ENCODE measurements around the gene NKX2-4. TPM values are rescaled to one million over a fixed set of nuclear protein-coding genes. Genes with fewer than 3 reads are reported as not detected.

NKX2-4 gene
- total RNA-seq, 2 experiments from 2014 or later: not detected

DNA sequence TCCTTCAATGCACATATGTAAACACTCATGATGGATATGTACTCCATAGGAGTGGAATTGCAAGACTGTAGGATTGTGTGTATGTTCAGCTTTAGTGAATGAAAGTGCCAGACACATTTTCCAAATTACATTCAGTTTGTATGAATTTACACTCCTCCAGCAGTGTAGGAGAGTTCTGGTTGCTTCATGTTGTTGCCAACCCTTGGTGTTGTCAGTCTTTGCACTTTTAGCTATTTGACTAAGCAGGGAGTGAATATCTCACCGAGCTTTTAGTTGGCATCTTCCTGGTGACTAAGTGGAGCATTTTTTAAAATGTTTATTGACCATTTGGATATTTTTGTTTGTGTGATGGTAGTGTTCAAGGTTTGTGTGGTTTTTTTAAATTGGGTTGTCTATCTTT, 23.9 kb downstream of the NKX2-4 start:
- no peaks in the 10 kb centered on the region for H3K4me1 ChIP-seq (ENCODE audit: insufficient read depth, low read length)
- H3K4me3 Mint-ChIP-seq: no peak overlapping the region
- peaks cover 87% of the 10 kb centered on the region for H3K36me3 Mint-ChIP-seq (ENCODE audit: low read depth)
- ATAC-seq (ENCODE audit: poor library complexity): no peak
- H3K9me3 Mint-ChIP-seq: no peaks in the 10 kb centered on the region
- no peaks in the 10 kb centered on the region for H3K27me3 ChIP-seq (ENCODE audit: control insufficient read depth in 1 of 2, insufficient read depth in 2 of 2, low read length in 2 of 2)
- H3K27ac Mint-ChIP-seq: no peak overlapping the region
- POLR2A ChIA-PET: no interaction called here
- CTCF ChIA-PET: no interaction called here
- DNase-seq: no peak
- TF ChIP-seq, protein P1, sequence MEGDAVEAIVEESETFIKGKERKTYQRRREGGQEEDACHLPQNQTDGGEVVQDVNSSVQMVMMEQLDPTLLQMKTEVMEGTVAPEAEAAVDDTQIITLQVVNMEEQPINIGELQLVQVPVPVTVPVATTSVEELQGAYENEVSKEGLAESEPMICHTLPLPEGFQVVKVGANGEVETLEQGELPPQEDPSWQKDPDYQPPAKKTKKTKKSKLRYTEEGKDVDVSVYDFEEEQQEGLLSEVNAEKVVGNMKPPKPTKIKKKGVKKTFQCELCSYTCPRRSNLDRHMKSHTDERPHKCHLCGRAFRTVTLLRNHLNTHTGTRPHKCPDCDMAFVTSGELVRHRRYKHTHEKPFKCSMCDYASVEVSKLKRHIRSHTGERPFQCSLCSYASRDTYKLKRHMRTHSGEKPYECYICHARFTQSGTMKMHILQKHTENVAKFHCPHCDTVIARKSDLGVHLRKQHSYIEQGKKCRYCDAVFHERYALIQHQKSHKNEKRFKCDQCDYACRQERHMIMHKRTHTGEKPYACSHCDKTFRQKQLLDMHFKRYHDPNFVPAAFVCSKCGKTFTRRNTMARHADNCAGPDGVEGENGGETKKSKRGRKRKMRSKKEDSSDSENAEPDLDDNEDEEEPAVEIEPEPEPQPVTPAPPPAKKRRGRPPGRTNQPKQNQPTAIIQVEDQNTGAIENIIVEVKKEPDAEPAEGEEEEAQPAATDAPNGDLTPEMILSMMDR (IDR thresholded peaks at IDR 0.05): no peak
- H3K27me3 Mint-ChIP-seq: no peaks in the 10 kb centered on the region
- no peak overlapping the region for H3K4me3 ChIP-seq (ENCODE audit: low read length)
- H3K27ac ChIP-seq (ENCODE audit: low read depth in 1 of 2, low read length in 2 of 2): no peak overlapping the region
- H3K36me3 ChIP-seq (ENCODE audit: insufficient read depth, low read length): peaks cover 40% of the 10 kb centered on the region
- peaks cover 4% of the 10 kb centered on the region for H3K4me1 Mint-ChIP-seq (ENCODE audit: low read depth)
- no peaks in the 10 kb centered on the region for H3K9me3 ChIP-seq (ENCODE audit: control insufficient read depth in 1 of 2, insufficient read depth in 1 of 2, low read length in 2 of 2)
- intact Hi-C loops (cut with DNase I, micrococcal nuclease): no loop called here

DNA sequence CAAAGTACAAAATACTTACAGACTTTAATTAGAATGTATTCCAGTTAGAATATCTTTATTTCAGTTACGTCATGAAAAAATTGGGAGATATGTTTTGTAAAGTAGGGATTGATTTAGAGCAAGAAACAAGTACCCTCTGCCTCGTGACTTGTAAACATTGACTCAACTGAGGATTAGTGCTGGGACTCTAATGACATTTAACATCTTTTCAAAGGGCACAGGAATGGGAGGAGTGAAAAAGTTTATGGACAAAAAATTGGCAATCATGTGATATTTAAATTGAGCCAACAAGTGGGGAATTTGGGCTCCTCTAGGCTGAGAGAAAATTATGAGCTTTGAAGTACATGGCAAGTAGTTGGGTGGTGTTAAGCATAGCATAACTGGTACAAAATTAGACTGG, 25.3 kb downstream of the NKX2-4 start:
- ChIA-PET POLR2A (no interaction called here), CTCF (no interaction called here)
- H3K4me3 Mint-ChIP-seq: no peak overlapping the region
- TF ChIP-seq, protein P1 (IDR thresholded peaks at IDR 0.05): no peak
- no peaks in the 10 kb centered on the region for H3K9me3 Mint-ChIP-seq
- no peak overlapping the region for H3K27ac Mint-ChIP-seq
- no peaks in the 10 kb centered on the region for H3K9me3 ChIP-seq (ENCODE audit: control insufficient read depth in 1 of 2, insufficient read depth in 1 of 2, low read length in 2 of 2)
- H3K4me1 ChIP-seq (ENCODE audit: insufficient read depth, low read length): no peaks in the 10 kb centered on the region
- peaks cover 45% of the 10 kb centered on the region for H3K36me3 ChIP-seq (ENCODE audit: insufficient read depth, low read length)
- no peaks in the 10 kb centered on the region for H3K27me3 Mint-ChIP-seq
- ATAC-seq (ENCODE audit: poor library complexity): no peak
- DNase-seq: no peak
- no peak overlapping the region for H3K27ac ChIP-seq (ENCODE audit: low read depth in 1 of 2, low read length in 2 of 2)
- peaks cover 86% of the 10 kb centered on the region for H3K36me3 Mint-ChIP-seq (ENCODE audit: low read depth)
- intact Hi-C loops (cut with DNase I, micrococcal nuclease): no loop called here
- no peaks in the 10 kb centered on the region for H3K27me3 ChIP-seq (ENCODE audit: control insufficient read depth in 1 of 2, insufficient read depth in 2 of 2, low read length in 2 of 2)
- H3K4me3 ChIP-seq (ENCODE audit: low read length): no peak overlapping the region
- H3K4me1 Mint-ChIP-seq (ENCODE audit: low read depth): peaks cover 4% of the 10 kb centered on the region

DNA sequence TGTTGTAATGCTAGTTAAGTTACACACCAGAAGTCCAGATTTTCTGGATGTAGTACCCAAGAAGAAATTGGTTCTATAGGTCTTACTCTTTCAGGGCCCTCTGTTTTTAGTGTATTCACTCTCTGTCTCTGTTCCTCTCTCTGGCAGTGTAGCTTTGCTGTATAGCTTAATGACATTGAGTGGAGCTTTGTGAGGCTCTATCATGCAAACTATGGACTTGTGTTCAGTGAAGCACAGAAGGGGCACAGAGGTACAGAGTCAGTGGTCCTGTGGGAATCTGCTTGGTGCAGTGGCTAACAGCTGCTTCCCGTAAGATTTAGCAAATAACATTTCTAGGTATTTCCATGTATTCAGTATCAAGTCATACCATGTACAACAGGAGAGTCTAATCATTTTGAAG, 26.1 kb downstream of the NKX2-4 start:
- H3K4me3 Mint-ChIP-seq: no peak overlapping the region
- TF ChIP-seq, protein P1 (IDR thresholded peaks at IDR 0.05): no peak
- no peaks in the 10 kb centered on the region for H3K27me3 Mint-ChIP-seq
- peaks cover 87% of the 10 kb centered on the region for H3K36me3 Mint-ChIP-seq (ENCODE audit: low read depth)
- CTCF ChIA-PET: no interaction called here
- DNase-seq (no peak), ATAC-seq (ENCODE audit: poor library complexity) (no peak)
- no peak overlapping the region for H3K27ac Mint-ChIP-seq
- Histone ChIP-seq H3K27ac (ENCODE audit: low read depth in 1 of 2, low read length in 2 of 2) (no peak overlapping the region), H3K4me1 (ENCODE audit: insufficient read depth, low read length) (no peaks in the 10 kb centered on the region), H3K36me3 (ENCODE audit: insufficient read depth, low read length) (peaks cover 53% of the 10 kb centered on the region), H3K9me3 (ENCODE audit: control insufficient read depth in 1 of 2, insufficient read depth in 1 of 2, low read length in 2 of 2) (no peaks in the 10 kb centered on the region), H3K27me3 (ENCODE audit: control insufficient read depth in 1 of 2, insufficient read depth in 2 of 2, low read length in 2 of 2) (no peaks in the 10 kb centered on the region), H3K4me3 (ENCODE audit: low read length) (no peak overlapping the region)
- peaks cover 4% of the 10 kb centered on the region for H3K4me1 Mint-ChIP-seq (ENCODE audit: low read depth)
- intact Hi-C loops (cut with DNase I, micrococcal nuclease): no loop called here
- H3K9me3 Mint-ChIP-seq: no peaks in the 10 kb centered on the region
- POLR2A ChIA-PET: no interaction called here

All from CD4-positive, alpha-beta T cell (primary cell).